WTC11 (cell line): ENCODE measurements around the gene SUCLG2. TPM values are rescaled to one million over a fixed set of nuclear protein-coding genes. Genes with fewer than 3 reads are reported as not detected.

Experiments
- ATAC-seq: fragments of 200-7000 bp; cut with Tn5 transposase; 2 replicates; pipeline ENCODE4 v1.10.0; 2021; ENCODE audit warnings: mild to moderate bottlenecking, moderate library complexity
- CTCF ChIA-PET: fragments of 300-600 bp; sonication (Branson Sonifier 250); formaldehyde crosslinking; loops from one replicate; lab custom pipeline; 2021; ENCODE audit warnings: antibody characterized with exemption; lab: Charles Lee
- POLR2A ChIA-PET: fragments of 350-600 bp; sonication (Branson Sonifier 250); formaldehyde crosslinking; loops from one replicate; lab custom pipeline; 2021; ENCODE audit warnings: antibody characterized with exemption; lab: Charles Lee
- DNase-seq: peaks from one replicate; pipeline ENCODE4 v3.0.0; 2021; ENCODE audit warnings: low spot score
- H3K27ac Mint-ChIP-seq: 2 replicates; pipeline ENCODE4 v1.8.0; 2021; ENCODE audit warnings: mixed read lengths
- H3K27me3 Mint-ChIP-seq: 2 replicates; pipeline ENCODE4 v1.8.0; 2021; ENCODE audit warnings: low read depth, mild to moderate bottlenecking, moderate library complexity, mixed read lengths
- H3K36me3 Mint-ChIP-seq: 2 replicates; pipeline ENCODE4 v1.8.0; 2021; ENCODE audit warnings: mixed read lengths
- H3K4me1 Mint-ChIP-seq: 2 replicates; pipeline ENCODE4 v1.8.0; 2022; ENCODE audit warnings: mixed read lengths
- H3K4me3 Mint-ChIP-seq: 2 replicates; pipeline ENCODE4 v1.8.0; 2021; ENCODE audit warnings: mild to moderate bottlenecking, moderate library complexity, mixed read lengths
- H3K9me3 Mint-ChIP-seq: 2 replicates; pipeline ENCODE4 v1.8.0; 2021; ENCODE audit warnings: mixed read lengths
- CREB1 ChIP-seq: sonication (generic); formaldehyde crosslinking; IDR thresholded peaks from 2 replicates; pipeline ENCODE4 v1.8.0; 2023; ENCODE audit warnings: mild to moderate bottlenecking, missing genetic modification reagents
- CREM ChIP-seq: sonication (generic); formaldehyde crosslinking; IDR thresholded peaks from 2 replicates; pipeline ENCODE4 v1.8.1; 2022; ENCODE audit warnings: mild to moderate bottlenecking, missing genetic modification reagents, moderate library complexity
- FOXK1 ChIP-seq: sonication (generic); formaldehyde crosslinking; IDR thresholded peaks from 2 replicates; pipeline ENCODE4 v1.8.0; 2022; ENCODE audit warnings: mild to moderate bottlenecking, moderate library complexity, missing genetic modification reagents
- JUN ChIP-seq: sonication (generic); formaldehyde crosslinking; IDR thresholded peaks from 2 replicates; pipeline ENCODE4 v1.8.0; 2023; ENCODE audit warnings: mild to moderate bottlenecking, missing genetic modification reagents
- NFYB ChIP-seq: sonication (generic); formaldehyde crosslinking; conservative IDR thresholded peaks from 2 replicates; pipeline ENCODE4 v1.8.0; 2022; ENCODE audit warnings: low read depth, missing genetic modification reagents
- RELA ChIP-seq: sonication (generic); formaldehyde crosslinking; IDR thresholded peaks from 2 replicates; pipeline ENCODE4 v1.8.1; 2022; ENCODE audit warnings: missing genetic modification reagents, mild to moderate bottlenecking, borderline replicate concordance
- ZNF423 ChIP-seq: fragments of 250-450 bp; sonication (Bioruptor Pico); IDR thresholded peaks from 2 replicates; pipeline ENCODE4 v2.1.2; 2022; ENCODE audit warnings: mild to moderate bottlenecking, moderate library complexity
- total RNA-seq: library from RNA; stranded (reverse); gene quantifications from 3 replicates; pipeline ENCODE4 v1.2.3, GENCODE V29; 2021
- TF ChIP-seq, protein P1 (sequence below): sonication (generic); formaldehyde crosslinking; IDR thresholded peaks from 2 replicates; pipeline ENCODE4 v1.8.0; 2022; ENCODE audit warnings: missing genetic modification reagents
- TF ChIP-seq, protein P2 (sequence below): sonication (generic); formaldehyde crosslinking; IDR thresholded peaks from 2 replicates; pipeline ENCODE4 v1.8.1; 2022; ENCODE audit warnings: mild to moderate bottlenecking, moderate library complexity, missing genetic modification reagents
- TF ChIP-seq, protein P3 (sequence below): sonication (generic); formaldehyde crosslinking; IDR thresholded peaks from 2 replicates; pipeline ENCODE4 v1.8.1; 2022; ENCODE audit warnings: low read depth, mild to moderate bottlenecking, moderate library complexity, missing genetic modification reagents, borderline replicate concordance
- TF ChIP-seq, protein P4 (sequence below): sonication (generic); formaldehyde crosslinking; IDR thresholded peaks from 2 replicates; pipeline ENCODE4 v1.8.0; 2022; ENCODE audit warnings: mild to moderate bottlenecking, missing genetic modification reagents
- TF ChIP-seq, protein P5 (sequence below): sonication (generic); formaldehyde crosslinking; IDR thresholded peaks from 2 replicates; pipeline ENCODE4 v1.8.1; 2023; ENCODE audit warnings: mild to moderate bottlenecking, missing genetic modification reagents
- TF ChIP-seq, protein P6 (sequence below): fragments of 250-450 bp; sonication (Bioruptor Pico); IDR thresholded peaks from 2 replicates; pipeline ENCODE4 v1.9.0; 2021; ENCODE audit warnings: mild to moderate bottlenecking, borderline replicate concordance

The SUCLG2 gene
- total RNA-seq, 1 experiment from 2014 or later = 39.7 TPM

DNA sequence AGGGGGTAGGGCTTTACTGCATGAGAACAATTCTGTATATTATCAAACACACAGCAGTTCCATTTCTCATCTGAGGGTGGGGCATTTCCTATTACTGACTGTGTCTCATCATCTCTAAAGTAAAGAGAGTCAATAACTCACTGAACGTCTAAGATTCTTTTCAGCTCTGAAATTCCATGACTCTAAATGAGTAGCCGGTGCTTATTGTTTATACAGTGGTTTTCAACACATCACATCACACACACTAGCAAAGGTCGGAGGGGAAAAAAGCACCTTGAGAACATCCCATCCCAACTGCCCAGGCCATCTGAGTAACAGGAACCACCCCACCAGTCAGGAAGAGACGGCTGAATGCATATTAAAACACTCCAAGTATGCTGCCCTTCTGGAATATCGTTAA, 196.0 kb downstream of the SUCLG2 start (continued):
- TF ChIP-seq, protein P1, sequence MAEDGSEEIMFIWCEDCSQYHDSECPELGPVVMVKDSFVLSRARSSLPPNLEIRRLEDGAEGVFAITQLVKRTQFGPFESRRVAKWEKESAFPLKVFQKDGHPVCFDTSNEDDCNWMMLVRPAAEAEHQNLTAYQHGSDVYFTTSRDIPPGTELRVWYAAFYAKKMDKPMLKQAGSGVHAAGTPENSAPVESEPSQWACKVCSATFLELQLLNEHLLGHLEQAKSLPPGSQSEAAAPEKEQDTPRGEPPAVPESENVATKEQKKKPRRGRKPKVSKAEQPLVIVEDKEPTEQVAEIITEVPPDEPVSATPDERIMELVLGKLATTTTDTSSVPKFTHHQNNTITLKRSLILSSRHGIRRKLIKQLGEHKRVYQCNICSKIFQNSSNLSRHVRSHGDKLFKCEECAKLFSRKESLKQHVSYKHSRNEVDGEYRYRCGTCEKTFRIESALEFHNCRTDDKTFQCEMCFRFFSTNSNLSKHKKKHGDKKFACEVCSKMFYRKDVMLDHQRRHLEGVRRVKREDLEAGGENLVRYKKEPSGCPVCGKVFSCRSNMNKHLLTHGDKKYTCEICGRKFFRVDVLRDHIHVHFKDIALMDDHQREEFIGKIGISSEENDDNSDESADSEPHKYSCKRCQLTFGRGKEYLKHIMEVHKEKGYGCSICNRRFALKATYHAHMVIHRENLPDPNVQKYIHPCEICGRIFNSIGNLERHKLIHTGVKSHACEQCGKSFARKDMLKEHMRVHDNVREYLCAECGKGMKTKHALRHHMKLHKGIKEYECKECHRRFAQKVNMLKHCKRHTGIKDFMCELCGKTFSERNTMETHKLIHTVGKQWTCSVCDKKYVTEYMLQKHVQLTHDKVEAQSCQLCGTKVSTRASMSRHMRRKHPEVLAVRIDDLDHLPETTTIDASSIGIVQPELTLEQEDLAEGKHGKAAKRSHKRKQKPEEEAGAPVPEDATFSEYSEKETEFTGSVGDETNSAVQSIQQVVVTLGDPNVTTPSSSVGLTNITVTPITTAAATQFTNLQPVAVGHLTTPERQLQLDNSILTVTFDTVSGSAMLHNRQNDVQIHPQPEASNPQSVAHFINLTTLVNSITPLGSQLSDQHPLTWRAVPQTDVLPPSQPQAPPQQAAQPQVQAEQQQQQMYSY (CRISPR knock-in tag) = no peak
- no peak for TF ChIP-seq CREB1
- TF ChIP-seq FOXK1 = no peak
- TF ChIP-seq, protein P2, sequence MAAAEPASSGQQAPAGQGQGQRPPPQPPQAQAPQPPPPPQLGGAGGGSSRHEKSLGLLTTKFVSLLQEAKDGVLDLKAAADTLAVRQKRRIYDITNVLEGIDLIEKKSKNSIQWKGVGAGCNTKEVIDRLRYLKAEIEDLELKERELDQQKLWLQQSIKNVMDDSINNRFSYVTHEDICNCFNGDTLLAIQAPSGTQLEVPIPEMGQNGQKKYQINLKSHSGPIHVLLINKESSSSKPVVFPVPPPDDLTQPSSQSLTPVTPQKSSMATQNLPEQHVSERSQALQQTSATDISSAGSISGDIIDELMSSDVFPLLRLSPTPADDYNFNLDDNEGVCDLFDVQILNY (CRISPR knock-in tag) = no peak
- TF ChIP-seq, protein P3, sequence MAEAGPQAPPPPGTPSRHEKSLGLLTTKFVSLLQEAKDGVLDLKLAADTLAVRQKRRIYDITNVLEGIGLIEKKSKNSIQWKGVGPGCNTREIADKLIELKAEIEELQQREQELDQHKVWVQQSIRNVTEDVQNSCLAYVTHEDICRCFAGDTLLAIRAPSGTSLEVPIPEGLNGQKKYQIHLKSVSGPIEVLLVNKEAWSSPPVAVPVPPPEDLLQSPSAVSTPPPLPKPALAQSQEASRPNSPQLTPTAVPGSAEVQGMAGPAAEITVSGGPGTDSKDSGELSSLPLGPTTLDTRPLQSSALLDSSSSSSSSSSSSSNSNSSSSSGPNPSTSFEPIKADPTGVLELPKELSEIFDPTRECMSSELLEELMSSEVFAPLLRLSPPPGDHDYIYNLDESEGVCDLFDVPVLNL (CRISPR knock-in tag) = no peak
- TF ChIP-seq RELA (CRISPR knock-in tag) = no peak
- no peak for TF ChIP-seq ZNF423 (CRISPR knock-in tag)

DNA sequence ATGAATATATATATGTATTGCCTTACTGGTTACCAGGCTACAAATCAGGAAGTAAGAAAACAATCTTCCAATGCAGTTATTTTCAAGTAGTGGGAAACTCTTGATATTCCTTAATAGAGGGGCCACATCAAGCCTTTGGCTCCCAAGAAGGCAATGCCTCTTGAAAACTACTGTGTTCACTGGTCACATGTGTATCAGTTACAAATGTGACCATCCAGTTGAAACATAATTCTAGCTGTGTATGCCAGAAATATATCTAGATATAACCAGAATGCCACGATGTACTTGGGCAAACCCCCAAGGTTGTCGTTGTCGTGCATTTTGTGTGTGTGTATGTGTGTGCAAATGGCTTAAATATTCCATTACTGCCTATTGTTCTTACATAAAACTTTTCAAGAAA, 200.8 kb downstream of the SUCLG2 start:
- Mint-ChIP-seq H3K36me3 (no peaks in the 10 kb centered on the region), H3K27ac (no peak overlapping the region), H3K4me1 (peaks cover 6% of the 10 kb centered on the region; the same call in 1 of the 2 replicates), H3K27me3 (no peaks in the 10 kb centered on the region), H3K9me3 (no peaks in the 10 kb centered on the region), H3K4me3 (no peak overlapping the region)
- ATAC-seq = no peak
- DNase-seq = no peak
- ChIA-PET CTCF (no interaction called here), POLR2A (no interaction called here)
- TF ChIP-seq, protein P4, sequence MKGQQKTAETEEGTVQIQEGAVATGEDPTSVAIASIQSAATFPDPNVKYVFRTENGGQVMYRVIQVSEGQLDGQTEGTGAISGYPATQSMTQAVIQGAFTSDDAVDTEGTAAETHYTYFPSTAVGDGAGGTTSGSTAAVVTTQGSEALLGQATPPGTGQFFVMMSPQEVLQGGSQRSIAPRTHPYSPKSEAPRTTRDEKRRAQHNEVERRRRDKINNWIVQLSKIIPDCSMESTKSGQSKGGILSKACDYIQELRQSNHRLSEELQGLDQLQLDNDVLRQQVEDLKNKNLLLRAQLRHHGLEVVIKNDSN (CRISPR knock-in tag) = no peak
- no peak for TF ChIP-seq NFYB (CRISPR knock-in tag)
- no peak for TF ChIP-seq CREM (CRISPR knock-in tag)
- TF ChIP-seq, protein P5, sequence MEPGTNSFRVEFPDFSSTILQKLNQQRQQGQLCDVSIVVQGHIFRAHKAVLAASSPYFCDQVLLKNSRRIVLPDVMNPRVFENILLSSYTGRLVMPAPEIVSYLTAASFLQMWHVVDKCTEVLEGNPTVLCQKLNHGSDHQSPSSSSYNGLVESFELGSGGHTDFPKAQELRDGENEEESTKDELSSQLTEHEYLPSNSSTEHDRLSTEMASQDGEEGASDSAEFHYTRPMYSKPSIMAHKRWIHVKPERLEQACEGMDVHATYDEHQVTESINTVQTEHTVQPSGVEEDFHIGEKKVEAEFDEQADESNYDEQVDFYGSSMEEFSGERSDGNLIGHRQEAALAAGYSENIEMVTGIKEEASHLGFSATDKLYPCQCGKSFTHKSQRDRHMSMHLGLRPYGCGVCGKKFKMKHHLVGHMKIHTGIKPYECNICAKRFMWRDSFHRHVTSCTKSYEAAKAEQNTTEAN = no peak
- no peak for TF ChIP-seq JUN
- TF ChIP-seq, protein P6, sequence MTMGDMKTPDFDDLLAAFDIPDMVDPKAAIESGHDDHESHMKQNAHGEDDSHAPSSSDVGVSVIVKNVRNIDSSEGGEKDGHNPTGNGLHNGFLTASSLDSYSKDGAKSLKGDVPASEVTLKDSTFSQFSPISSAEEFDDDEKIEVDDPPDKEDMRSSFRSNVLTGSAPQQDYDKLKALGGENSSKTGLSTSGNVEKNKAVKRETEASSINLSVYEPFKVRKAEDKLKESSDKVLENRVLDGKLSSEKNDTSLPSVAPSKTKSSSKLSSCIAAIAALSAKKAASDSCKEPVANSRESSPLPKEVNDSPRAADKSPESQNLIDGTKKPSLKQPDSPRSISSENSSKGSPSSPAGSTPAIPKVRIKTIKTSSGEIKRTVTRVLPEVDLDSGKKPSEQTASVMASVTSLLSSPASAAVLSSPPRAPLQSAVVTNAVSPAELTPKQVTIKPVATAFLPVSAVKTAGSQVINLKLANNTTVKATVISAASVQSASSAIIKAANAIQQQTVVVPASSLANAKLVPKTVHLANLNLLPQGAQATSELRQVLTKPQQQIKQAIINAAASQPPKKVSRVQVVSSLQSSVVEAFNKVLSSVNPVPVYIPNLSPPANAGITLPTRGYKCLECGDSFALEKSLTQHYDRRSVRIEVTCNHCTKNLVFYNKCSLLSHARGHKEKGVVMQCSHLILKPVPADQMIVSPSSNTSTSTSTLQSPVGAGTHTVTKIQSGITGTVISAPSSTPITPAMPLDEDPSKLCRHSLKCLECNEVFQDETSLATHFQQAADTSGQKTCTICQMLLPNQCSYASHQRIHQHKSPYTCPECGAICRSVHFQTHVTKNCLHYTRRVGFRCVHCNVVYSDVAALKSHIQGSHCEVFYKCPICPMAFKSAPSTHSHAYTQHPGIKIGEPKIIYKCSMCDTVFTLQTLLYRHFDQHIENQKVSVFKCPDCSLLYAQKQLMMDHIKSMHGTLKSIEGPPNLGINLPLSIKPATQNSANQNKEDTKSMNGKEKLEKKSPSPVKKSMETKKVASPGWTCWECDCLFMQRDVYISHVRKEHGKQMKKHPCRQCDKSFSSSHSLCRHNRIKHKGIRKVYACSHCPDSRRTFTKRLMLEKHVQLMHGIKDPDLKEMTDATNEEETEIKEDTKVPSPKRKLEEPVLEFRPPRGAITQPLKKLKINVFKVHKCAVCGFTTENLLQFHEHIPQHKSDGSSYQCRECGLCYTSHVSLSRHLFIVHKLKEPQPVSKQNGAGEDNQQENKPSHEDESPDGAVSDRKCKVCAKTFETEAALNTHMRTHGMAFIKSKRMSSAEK (CRISPR knock-in tag) = no peak
